SIG-M5 (cell line): ENCODE measurements around the gene THOP1.
A peak's percentile ranks its signal among the peaks of the same experiment; 100 is the strongest.
"Not testable (repeated sequence)": the region's sequence is repeated elsewhere in the genome, so short reads cannot be mapped to it uniquely, and the experiment has no call there.

Experiments
- DNase-seq: peaks from one replicate; lab custom pipeline; 2025; lab: John Stamatoyannopoulos, UW

THOP1 gene

DNA sequence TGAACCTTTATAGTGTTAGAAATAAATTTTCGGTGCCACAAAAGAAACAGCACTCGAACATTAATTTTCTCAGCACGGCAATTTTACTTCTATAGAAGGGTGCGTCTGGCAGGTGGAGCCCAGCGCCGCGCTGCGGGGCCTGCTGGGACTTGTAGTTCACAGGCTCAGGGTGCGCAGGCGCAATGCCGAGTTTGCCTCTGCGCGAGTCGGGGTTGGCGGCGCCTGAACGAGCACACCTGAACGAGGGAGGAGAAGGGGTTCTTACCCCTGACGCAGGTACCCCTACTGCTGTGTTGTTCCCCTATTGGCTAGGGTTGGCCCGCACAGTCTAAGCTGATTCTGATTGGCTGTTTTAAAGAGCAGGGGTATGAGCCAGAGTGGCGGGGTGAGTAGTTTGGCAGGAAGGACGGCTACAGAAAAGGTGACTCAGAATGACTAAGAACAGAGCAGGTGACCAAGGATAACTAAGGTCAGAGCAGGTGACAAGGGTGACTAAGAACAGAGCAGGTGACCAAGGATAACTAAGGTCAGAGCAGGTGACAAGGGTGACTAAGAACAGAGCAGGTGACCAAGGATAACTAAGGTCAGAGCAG lies 32.0 kb downstream of the THOP1 start:
- not testable (repeated sequence) for DNase-seq

DNA sequence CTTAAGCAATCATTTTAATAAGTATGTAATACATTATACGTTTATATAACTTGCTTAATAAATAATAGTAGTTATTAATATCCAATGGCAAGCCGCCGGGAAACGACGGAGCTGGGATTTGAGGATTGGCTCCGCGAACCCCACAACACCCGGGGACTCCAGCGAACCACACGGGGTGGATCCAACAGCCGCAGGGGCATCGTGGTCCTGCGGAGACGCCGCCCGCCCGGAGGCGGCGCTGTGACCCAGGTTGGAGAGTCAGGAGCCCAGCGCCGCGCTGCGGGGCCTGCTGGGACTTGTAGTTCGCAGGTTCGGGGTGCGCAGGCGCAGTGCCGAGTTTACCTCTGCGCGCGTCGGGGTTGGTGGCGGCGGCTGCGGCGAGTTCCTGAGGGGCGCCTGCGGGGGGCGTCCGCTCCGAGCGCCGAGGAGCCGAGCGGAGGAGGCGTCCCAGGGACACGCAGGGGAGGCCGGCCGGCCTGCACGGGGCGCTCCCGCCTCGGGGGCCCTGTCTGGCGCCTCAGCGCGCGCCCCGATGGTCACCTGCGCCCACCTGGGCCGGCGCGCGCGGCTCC lies 34.3 kb downstream of the THOP1 start, which contains the start of gene ZNF554:
Gene ZNF554 (plus strand): TSS at position 329 of the 572 bp plus-strand sequence. CDS start 204 bp downstream, at position 533.
- peak; percentile 66 for DNase-seq

DNA sequence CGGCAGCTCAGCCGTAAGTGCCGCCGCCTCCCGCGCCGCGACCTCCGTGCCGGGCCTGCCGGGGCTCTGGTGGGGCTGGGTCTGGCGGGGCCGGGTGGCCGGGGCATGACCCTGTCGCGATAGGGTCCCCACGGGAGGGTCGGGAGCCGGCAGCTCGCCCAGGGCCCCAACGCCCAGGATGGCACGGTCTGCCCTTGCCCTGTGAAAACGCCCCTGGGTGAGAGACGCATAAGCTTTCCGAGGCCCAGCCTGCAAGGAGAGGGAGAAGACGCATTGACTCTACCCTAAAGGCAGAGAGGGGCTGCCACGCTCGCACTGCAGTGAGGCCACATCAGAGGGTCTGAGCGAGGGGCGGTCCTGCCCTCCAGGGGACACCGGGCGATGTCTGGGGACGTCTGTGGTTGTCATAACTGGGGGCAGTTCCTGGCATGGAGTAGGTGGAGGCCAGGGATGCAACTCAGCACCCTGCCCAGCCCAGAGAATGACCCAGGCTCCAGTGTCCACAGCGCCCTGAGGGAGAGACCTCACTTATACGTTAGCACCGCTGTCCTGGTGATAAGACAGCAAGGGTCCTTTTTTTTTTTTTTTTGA lies 34.9 kb downstream of the THOP1 start:
- DNase-seq: no peak

DNA sequence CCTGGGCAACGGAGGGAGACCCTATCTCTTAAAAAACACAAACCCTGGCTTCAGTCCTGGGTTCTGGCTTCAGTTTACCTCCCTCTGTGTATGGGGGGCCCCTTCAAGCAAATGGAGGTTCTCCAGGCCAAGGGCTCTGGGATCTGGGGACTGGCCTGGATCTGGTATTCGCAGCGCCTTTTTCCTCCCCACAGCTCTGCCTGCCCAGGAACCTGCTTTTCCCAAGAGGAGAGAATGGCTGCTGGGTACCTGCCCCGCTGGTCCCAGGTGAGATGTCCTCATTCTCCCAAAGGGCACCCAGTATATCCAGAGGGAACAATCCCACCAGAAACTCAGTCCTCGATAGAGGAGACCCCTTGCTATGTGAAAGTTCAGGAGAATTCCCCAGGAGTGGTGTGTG lies 37.5 kb downstream of the THOP1 start:
- DNase-seq: no peak

DNA sequence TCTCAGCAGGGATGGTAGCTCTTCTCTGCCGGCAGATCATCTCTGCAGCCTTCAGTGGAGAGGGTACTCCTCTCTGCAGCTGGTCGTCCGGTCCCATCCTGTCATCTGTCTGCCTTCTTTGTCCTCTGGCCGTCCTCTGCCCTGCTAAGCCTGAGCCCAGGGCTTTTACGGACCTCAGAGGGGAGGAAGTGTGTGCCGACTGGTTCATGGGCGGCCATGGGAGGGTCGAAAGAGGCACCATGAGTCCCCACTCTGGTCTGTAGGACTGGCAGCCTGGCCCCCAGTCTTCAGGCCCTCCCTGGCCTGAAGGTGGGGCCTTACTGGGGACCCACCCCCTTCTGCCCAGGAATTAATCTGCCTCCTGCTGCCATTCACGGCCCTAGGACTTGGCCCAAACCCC lies 38.3 kb downstream of the THOP1 start:
- DNase-seq: no peak

GRCh38 chr19:2824129-2824528 lies 38.8 kb downstream of the THOP1 start:
- no peak for DNase-seq

DNA sequence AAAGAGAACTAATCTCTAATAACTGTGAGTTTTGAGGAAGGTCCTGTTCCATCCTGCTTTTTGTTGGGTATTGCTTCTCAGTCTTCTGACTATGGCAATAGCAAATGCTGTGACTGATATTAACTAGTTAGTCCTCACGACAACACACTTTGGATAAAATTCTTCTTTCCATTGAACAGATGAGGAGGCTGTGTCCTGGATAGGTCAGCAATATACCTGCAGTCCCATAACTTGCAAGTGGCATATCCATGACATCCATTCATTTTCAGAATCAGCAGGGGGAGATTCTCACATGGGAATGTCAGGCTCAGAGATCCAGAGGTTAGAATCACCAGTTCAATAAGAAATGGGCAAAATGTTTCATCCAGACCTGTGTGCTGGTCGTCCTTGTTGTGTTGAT lies 41.7 kb downstream of the THOP1 start:
- no peak for DNase-seq

DNA sequence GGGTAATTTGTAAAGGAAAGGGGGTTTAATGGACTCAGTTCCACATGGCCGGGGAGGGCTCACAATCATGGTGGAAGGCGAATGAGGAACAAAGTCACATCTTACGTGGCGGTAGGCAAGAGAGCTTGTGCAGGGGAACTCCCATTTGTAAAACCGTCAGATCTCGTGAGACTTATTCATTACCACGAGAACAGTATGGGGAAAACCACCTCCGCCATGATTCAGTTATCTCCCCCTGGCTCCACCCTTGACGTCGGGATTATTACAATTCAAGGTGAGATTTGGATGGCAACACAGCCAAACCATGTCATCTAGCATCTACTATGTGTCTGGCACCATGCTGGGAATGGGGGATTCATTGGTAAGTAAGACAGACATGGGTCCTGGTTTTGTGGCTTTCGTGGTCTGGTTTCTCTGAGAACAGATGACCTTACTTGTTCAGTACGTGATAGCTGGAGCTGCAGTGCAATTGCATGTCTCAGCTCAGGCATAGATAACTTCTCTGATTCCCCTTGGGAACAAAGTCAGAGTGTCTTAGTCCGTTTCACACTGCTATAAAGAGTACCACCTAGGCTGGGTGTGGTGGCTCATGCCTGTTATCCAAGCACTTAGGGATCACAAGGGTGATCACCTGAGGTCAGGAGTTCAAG lies 42.7 kb downstream of the THOP1 start:
- DNase-seq: no peak

DNA sequence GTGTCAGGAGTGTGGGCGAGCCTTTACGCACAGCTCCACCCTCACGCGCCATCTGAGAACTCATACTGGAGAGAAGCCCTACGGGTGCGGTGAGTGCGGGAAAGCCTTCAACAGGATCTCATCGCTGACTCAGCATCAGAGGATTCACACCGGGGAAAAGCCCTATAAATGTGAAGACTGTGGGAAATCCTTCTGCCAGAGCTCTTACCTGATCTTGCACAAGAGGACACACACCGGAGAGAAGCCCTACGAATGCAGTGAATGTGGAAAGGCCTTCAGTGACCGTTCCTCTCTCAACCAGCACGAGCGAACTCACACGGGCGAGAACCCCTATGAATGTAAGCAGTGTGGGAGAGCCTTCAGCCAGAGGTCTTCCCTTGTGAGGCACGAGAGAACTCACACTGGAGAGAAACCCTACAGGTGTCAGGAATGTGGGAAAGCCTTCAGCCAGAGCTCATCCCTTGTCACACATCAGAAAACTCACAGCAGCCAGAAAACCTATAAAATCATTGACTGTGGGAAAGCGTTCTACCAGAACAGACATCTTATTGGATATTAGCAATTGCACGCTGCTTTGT lies 49.1 kb downstream of the THOP1 start:
- no peak for DNase-seq

- DNase-seq: no peak
These were observed 52.1 kb downstream of the THOP1 start for GRCh38 chr19:2837430-2837829.

- peak; percentile 44 for DNase-seq
These were observed 55.8 kb downstream of the THOP1 start, which contains the start of gene ZNF555 for GRCh38 chr19:2840794-2841791. TSS of gene ZNF555 (plus strand) at chr19:2841475. CDS start at chr19:2841573, 98 bp downstream.

- no peak for DNase-seq
These were observed 56.7 kb downstream of the THOP1 start for GRCh38 chr19:2841855-2842574.

- DNase-seq: no peak
These were observed 59.8 kb downstream of the THOP1 start for GRCh38 chr19:2845107-2845506.

- no peak for DNase-seq
These were observed 61.0 kb downstream of the THOP1 start for GRCh38 chr19:2846180-2846894.

GRCh38 chr19:2847507-2847906 lies 62.2 kb downstream of the THOP1 start:
- no peak for DNase-seq

GRCh38 chr19:2848616-2849015 lies 63.3 kb downstream of the THOP1 start:
- DNase-seq: no peak

DNA sequence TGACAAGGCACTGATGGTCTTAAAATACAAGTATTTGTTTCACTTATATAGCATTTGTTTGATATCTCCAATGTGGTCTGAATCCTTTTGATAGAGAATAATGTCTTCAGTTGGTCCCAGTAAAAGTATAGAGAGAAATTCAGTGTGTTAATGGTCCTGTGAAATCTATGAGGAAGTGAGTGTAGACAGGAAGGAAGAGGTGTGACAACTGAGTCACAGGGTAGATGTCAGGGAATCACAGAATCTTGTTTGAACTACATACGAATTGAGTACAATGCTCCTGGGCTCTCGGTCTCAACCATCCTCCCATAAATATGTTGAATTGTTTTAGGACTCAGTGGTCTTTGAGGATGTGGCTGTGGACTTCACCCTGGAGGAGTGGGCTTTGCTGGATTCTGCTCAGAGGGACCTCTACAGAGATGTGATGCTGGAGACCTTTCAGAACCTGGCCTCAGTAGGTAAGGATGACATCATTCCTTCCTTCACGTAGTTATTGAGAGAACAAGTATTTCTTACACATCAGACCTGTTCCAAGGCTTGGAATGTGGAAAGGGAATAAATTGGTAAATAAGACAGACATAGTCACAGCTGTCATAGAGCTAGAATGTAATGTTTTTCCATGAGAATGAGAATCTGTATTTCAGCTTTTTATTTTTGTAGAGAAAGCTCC lies 65.1 kb downstream of the THOP1 start:
- DNase-seq: no peak

- no peak for DNase-seq
These were observed 67.3 kb downstream of the THOP1 start for GRCh38 chr19:2852598-2852997.

GRCh38 chr19:2853015-2853606 lies 67.8 kb downstream of the THOP1 start:
- DNase-seq: no peak
